Measurements from ENCODE around the gene SPRING1. TPM values are rescaled to one million over a fixed set of nuclear protein-coding genes. Genes with fewer than 3 reads are reported as not detected.
A peak's percentile ranks its signal among the peaks of the same experiment; 100 is the strongest.
"Not testable (repeated sequence)": the region's sequence is repeated elsewhere in the genome, so short reads cannot be mapped to it uniquely, and the experiment has no call there.

Gene SPRING1
- total RNA-seq, 1 donor from 2014 or later = 11.0 TPM

GRCh38 chr12:116765271-116765670 lies 27.4 kb upstream of the SPRING1 start:
- intact Hi-C loops (cut with micrococcal nuclease) = no loop called here
- Histone ChIP-seq H3K4me1 (no peaks in the 10 kb centered on the region), H3K4me3 (no peak overlapping the region), H3K27me3 (ENCODE audit: low read depth) (no peaks in the 10 kb centered on the region), H3K36me3 (no peaks in the 10 kb centered on the region), H3K9me3 (replicated peaks) (no peaks in the 10 kb centered on the region), H3K27ac (replicated peaks) (no peak overlapping the region)
- TF ChIP-seq CTCF (IDR thresholded peaks at IDR 0.05; ENCODE audit: borderline replicate concordance) = no peak
- no peak for DNase-seq

- TF ChIP-seq CTCF (IDR thresholded peaks at IDR 0.05; ENCODE audit: borderline replicate concordance) = no peak
- intact Hi-C loops (cut with micrococcal nuclease) = no loop called here
- H3K27me3 ChIP-seq (ENCODE audit: low read depth) = no peaks in the 10 kb centered on the region
Observed at GRCh38 chr12:116761499-116761898, 23.6 kb upstream of the SPRING1 start.

GRCh38 chr12:116760622-116761020 lies 22.8 kb upstream of the SPRING1 start:
- intact Hi-C loops (cut with micrococcal nuclease) = no loop called here
- DNase-seq = no peak
- Histone ChIP-seq H3K9me3 (replicated peaks) (no peaks in the 10 kb centered on the region), H3K4me3 (peak overlapping the region; percentile 33), H3K4me1 (no peaks in the 10 kb centered on the region), H3K27ac (replicated peaks) (no peak overlapping the region), H3K27me3 (ENCODE audit: low read depth) (no peaks in the 10 kb centered on the region), H3K36me3 (no peaks in the 10 kb centered on the region)
- TF ChIP-seq CTCF (IDR thresholded peaks at IDR 0.05; ENCODE audit: borderline replicate concordance) = no peak

More at GRCh38 chr12:116761499-116761898, 23.6 kb upstream of the SPRING1 start:
- Histone ChIP-seq H3K4me3 (no peak overlapping the region), H3K9me3 (replicated peaks) (no peaks in the 10 kb centered on the region), H3K27ac (replicated peaks) (no peak overlapping the region), H3K36me3 (no peaks in the 10 kb centered on the region), H3K4me1 (no peaks in the 10 kb centered on the region)
- DNase-seq = no peak

GRCh38 chr12:116759783-116760621 lies 22.1 kb upstream of the SPRING1 start:
- no peak for TF ChIP-seq CTCF (IDR thresholded peaks at IDR 0.05; ENCODE audit: borderline replicate concordance)
- intact Hi-C loops (cut with micrococcal nuclease) = no loop called here
- no peaks in the 10 kb centered on the region for H3K9me3 ChIP-seq (replicated peaks)
- H3K36me3 ChIP-seq = no peaks in the 10 kb centered on the region
- no peak overlapping the region for H3K27ac ChIP-seq (replicated peaks)
- H3K4me1 ChIP-seq = no peaks in the 10 kb centered on the region
- peak; percentile 29 for DNase-seq
- no peaks in the 10 kb centered on the region for H3K27me3 ChIP-seq (ENCODE audit: low read depth)
- H3K4me3 ChIP-seq = peak overlapping the region; percentile 33

- DNase-seq; H3K4me1 ChIP-seq; H3K4me3 ChIP-seq; intact Hi-C loops (cut with micrococcal nuclease); H3K27ac ChIP-seq (replicated peaks); H3K27me3 ChIP-seq (ENCODE audit: low read depth); H3K36me3 ChIP-seq; H3K9me3 ChIP-seq (replicated peaks): not testable (repeated sequence)
Observed at GRCh38 chr12:116754783-116755182, 16.9 kb upstream of the SPRING1 start.

- H3K27me3 ChIP-seq (ENCODE audit: low read depth); DNase-seq; H3K36me3 ChIP-seq; intact Hi-C loops (cut with micrococcal nuclease); H3K4me1 ChIP-seq; H3K4me3 ChIP-seq; H3K27ac ChIP-seq (replicated peaks); H3K9me3 ChIP-seq (replicated peaks): not testable (repeated sequence)
Observed at GRCh38 chr12:116754097-116754496, 16.2 kb upstream of the SPRING1 start.
